ENCODE measurements around the gene HAO1.

Gene HAO1

DNA sequence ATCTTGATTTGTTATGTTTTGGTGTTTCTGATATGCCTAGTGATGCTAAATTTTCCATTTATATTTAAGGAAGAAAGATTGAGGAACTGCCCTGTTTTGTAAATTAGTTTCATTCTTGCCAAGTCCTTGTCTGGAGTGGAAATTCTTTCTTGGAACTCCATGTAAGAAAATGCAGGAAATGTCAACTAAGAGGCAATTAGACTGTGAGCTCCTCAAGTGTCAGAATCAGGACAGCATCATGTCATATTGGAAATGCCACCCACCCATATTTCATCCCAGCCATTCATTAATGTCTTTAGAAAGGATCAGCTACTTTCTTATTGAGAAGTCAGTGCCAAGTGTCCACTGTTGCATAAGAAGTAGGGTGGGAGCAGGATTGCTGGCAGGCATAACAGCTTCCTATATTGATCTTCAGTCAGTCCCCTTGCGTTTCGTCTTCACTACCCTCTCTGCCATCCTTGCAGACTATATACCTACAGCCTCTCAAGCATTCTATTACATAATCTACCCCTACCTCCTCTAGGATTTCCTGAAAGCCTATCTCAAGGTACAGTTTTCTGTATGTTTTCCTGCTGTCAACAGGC lies 42.4 kb downstream of the HAO1 start:
- no peak overlapping the region for H3K9ac ChIP-seq
- H3K27me3 ChIP-seq: no peaks in the 10 kb centered on the region

DNA sequence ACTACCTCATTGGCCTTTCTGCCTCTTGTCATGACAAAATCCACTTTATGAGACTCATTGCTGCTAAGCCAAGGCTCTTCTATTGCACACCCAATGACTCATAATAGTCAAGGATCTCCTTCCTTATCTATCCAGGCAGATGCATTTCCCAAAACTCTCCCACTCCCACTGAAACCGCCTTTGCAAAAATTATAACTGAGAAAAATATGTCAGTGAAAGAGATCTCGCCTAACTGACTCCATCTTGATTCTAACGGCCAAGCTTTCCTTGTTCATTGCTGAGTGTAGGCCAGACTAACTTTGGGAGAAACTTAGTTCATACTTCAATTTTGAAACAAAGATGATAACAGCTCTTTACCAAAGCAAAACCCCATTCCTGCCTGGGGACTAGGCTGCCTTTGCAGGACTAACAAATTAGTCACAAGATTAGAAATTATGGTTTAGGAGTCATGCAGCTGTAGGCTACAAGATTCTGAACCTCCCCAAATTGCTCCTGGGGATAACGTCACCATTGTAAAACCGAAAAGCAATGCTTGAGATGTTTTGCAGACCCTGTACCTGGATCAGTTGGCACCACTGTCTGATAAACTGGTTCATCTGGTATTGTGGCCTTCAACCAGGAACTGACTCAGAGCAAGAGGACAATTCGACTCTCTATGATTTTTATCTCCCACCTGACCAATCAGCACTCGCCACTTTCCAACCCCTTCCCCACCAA lies 47.1 kb downstream of the HAO1 start:
- H3K4me1 ChIP-seq: no peaks in the 10 kb centered on the region
- H3K9ac ChIP-seq: no peak overlapping the region
- TF ChIP-seq Cebpa-rat (IDR thresholded peaks at IDR 0.05): no peak
- no peaks in the 10 kb centered on the region for H3K27me3 ChIP-seq
- no peaks in the 10 kb centered on the region for H3K9me3 ChIP-seq
- no peaks in the 10 kb centered on the region for H3K36me3 ChIP-seq
- H3K4me3 ChIP-seq: no peak overlapping the region
- H3K27ac ChIP-seq: no peak overlapping the region
- no peaks in the 10 kb centered on the region for H4K20me1 ChIP-seq
- H3K4me2 ChIP-seq: no peak overlapping the region

More for the DNA sequence above, 42.4 kb downstream of the HAO1 start:
- H3K27ac ChIP-seq: no peak overlapping the region
- H3K4me2 ChIP-seq: no peak overlapping the region
- no peak overlapping the region for H3K4me3 ChIP-seq
- TF ChIP-seq Cebpa-rat (IDR thresholded peaks at IDR 0.05): no peak
- H3K4me1 ChIP-seq: no peaks in the 10 kb centered on the region
- H3K9me3 ChIP-seq: no peaks in the 10 kb centered on the region
- H3K36me3 ChIP-seq: no peaks in the 10 kb centered on the region
- H4K20me1 ChIP-seq: no peaks in the 10 kb centered on the region

DNA sequence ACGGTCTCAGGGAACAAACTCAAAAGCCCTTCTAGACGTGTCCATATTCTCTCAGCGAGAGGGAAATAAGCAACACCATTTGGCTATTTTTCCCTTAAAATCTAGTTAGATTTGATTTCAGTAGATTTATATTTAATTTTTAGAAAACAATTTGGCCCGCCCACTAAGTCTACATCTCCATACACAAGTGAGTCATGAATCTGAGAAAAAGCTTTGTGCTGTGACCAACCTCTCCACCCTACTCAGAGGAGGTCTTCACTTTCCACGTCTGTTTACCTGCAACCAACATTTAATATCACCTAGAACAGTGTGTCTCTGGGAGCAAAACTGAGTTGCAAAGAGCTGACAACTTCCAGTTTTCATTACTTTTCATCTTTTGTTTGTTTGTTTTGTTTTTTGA lies 48.6 kb downstream of the HAO1 start:
- H3K9ac ChIP-seq: no peak overlapping the region
- H3K9me3 ChIP-seq: no peaks in the 10 kb centered on the region
- no peak for TF ChIP-seq Cebpa-rat (IDR thresholded peaks at IDR 0.05)
- no peaks in the 10 kb centered on the region for H3K36me3 ChIP-seq
- H4K20me1 ChIP-seq: no peaks in the 10 kb centered on the region
- no peaks in the 10 kb centered on the region for H3K27me3 ChIP-seq
- H3K27ac ChIP-seq: no peak overlapping the region
- H3K4me3 ChIP-seq: no peak overlapping the region
- no peak overlapping the region for H3K4me2 ChIP-seq
- no peaks in the 10 kb centered on the region for H3K4me1 ChIP-seq

DNA sequence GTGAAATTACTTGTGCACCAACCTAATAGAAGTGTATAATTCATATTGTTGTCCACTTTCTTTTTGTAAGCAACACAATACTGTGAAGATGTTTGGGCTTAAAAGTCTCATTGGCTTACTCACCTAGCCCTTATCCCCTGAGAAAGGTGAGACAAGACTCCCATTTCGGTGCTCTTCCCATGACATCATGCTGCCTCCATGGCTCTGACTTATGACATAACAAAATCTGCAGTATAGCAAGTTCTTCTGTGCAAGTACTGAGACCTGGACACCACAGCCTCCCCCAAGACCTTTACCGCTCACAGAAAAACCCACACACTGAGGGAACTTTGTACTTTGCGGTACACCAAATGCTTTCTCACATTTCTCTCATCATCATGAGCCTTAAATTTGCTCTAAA lies 50.5 kb downstream of the HAO1 start:
- Histone ChIP-seq H3K36me3 (no peaks in the 10 kb centered on the region), H3K9ac (no peak overlapping the region), H3K27ac (no peak overlapping the region)

GRCh38 chr20:7883741-7884140 lies 56.5 kb downstream of the HAO1 start:
- Histone ChIP-seq H4K20me1 (no peaks in the 10 kb centered on the region), H3K9ac (no peak overlapping the region), H3K4me1 (peaks cover 20% of the 10 kb centered on the region), H3K27ac (no peak overlapping the region), H3K4me2 (no peak overlapping the region), H3K4me3 (no peak overlapping the region), H3K9me3 (no peaks in the 10 kb centered on the region), H3K36me3 (no peaks in the 10 kb centered on the region), H3K27me3 (no peaks in the 10 kb centered on the region)
- TF ChIP-seq Cebpa-rat (IDR thresholded peaks at IDR 0.05): no peak

More for the DNA sequence above, 50.5 kb downstream of the HAO1 start:
- Histone ChIP-seq H3K4me3 (no peak overlapping the region), H3K4me1 (no peaks in the 10 kb centered on the region), H3K27me3 (no peaks in the 10 kb centered on the region), H3K9me3 (no peaks in the 10 kb centered on the region), H4K20me1 (no peaks in the 10 kb centered on the region), H3K4me2 (no peak overlapping the region)
- TF ChIP-seq Cebpa-rat (IDR thresholded peaks at IDR 0.05): no peak

DNA sequence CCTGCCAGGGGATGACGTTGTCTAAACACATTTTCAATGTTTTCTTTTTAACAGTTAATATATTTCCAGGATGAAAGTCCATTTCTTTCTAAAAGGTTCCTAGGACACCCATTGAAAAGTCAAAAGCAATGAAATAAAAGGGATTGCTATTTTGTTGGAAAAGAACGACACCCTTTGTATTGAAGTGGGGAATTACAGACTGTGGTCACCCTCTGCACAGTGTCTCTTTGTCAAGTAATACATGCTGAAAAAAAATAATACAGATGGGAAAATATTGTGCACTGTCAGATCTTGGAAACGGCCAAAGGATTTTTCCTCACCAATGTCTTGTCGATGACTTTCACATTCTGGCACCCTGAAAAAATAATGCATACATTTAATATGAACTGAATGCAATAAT lies 56.9 kb downstream of the HAO1 start:
- H3K4me1 ChIP-seq: peaks cover 24% of the 10 kb centered on the region
- H3K4me3 ChIP-seq: no peak overlapping the region
- no peaks in the 10 kb centered on the region for H3K27me3 ChIP-seq
- no peak overlapping the region for H3K4me2 ChIP-seq
- no peak for TF ChIP-seq Cebpa-rat (IDR thresholded peaks at IDR 0.05)
- no peaks in the 10 kb centered on the region for H3K36me3 ChIP-seq
- H4K20me1 ChIP-seq: no peaks in the 10 kb centered on the region
- no peaks in the 10 kb centered on the region for H3K9me3 ChIP-seq
- H3K9ac ChIP-seq: no peak overlapping the region
- no peak overlapping the region for H3K27ac ChIP-seq

GRCh38 chr20:7882076-7882475 lies 58.2 kb downstream of the HAO1 start:
- Histone ChIP-seq H3K36me3 (no peaks in the 10 kb centered on the region), H3K9me3 (no peaks in the 10 kb centered on the region), H3K27me3 (no peaks in the 10 kb centered on the region), H3K4me3 (no peak overlapping the region), H4K20me1 (no peaks in the 10 kb centered on the region), H3K9ac (no peak overlapping the region), H3K4me2 (no peak overlapping the region), H3K4me1 (peaks cover 24% of the 10 kb centered on the region), H3K27ac (no peak overlapping the region)
- TF ChIP-seq Cebpa-rat (IDR thresholded peaks at IDR 0.05): no peak

DNA sequence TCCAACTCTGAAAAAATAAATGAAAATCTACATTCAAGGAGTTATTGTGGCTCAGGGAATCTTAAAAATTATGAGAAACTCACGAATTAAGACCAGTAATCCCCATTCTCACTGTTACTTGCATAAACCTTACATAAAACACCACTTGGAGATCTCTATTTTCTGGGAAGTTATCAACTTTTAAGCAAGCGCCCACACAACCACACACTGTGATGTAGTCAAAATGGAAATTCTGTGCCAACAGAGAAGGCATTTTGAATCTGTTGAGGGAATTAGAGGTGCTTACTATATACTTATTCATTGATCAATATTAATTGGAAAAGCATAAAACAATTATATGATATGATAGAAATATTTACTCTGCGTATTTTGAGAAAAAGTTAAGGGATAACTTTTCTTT lies 58.7 kb downstream of the HAO1 start:
- no peak overlapping the region for H3K4me2 ChIP-seq
- H3K27me3 ChIP-seq: no peaks in the 10 kb centered on the region
- H4K20me1 ChIP-seq: no peaks in the 10 kb centered on the region
- H3K4me1 ChIP-seq: peaks cover 24% of the 10 kb centered on the region
- no peaks in the 10 kb centered on the region for H3K9me3 ChIP-seq
- no peaks in the 10 kb centered on the region for H3K36me3 ChIP-seq
- no peak for TF ChIP-seq Cebpa-rat (IDR thresholded peaks at IDR 0.05)
- no peak overlapping the region for H3K9ac ChIP-seq
- no peak overlapping the region for H3K27ac ChIP-seq
- H3K4me3 ChIP-seq: no peak overlapping the region

GRCh38 chr20:7879883-7880282 lies 60.4 kb downstream of the HAO1 start:
- no peak for TF ChIP-seq Cebpa-rat (IDR thresholded peaks at IDR 0.05)
- peaks cover 24% of the 10 kb centered on the region for H3K4me1 ChIP-seq
- peak overlapping the region; percentile 30; the same call in 1 of the 2 replicates for H3K9ac ChIP-seq
- H4K20me1 ChIP-seq: no peaks in the 10 kb centered on the region
- no peaks in the 10 kb centered on the region for H3K9me3 ChIP-seq
- no peak overlapping the region for H3K4me3 ChIP-seq
- peak overlapping the region; percentile 24; the same call in 1 of the 2 replicates for H3K27ac ChIP-seq
- no peaks in the 10 kb centered on the region for H3K27me3 ChIP-seq
- H3K36me3 ChIP-seq: no peaks in the 10 kb centered on the region
- peak overlapping the region; percentile 59 for H3K4me2 ChIP-seq

DNA sequence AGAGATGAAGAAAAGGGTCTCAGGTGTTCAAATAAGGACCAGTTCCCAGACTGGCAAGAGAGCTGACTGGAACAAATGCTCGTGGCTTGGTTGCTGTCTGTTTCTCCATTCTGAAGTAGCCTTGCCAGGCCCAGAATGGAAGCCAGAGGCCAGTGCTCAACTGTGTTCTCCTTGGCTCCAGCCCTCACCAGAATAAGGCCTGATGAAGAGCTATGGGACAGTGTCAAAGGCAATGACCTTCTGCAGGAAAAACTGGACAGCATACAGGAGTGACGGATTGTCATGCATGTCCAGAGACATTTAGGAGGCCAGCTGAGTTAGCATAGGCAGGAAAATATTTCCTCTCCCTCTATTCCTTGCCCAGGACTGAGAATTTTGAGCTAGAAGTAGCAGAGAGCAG lies 72.2 kb downstream of the HAO1 start:
- no peak overlapping the region for H3K9ac ChIP-seq
- H3K27ac ChIP-seq: no peak overlapping the region
- H3K9me3 ChIP-seq: no peaks in the 10 kb centered on the region
- H4K20me1 ChIP-seq: no peaks in the 10 kb centered on the region
- no peak overlapping the region for H3K4me3 ChIP-seq
- H3K36me3 ChIP-seq: no peaks in the 10 kb centered on the region
- H3K27me3 ChIP-seq: no peaks in the 10 kb centered on the region
- H3K4me1 ChIP-seq: no peaks in the 10 kb centered on the region
- no peak for TF ChIP-seq Cebpa-rat (IDR thresholded peaks at IDR 0.05)
- no peak overlapping the region for H3K4me2 ChIP-seq

Data from BLaER1 (cell line).